Liver (tissue), 9 donors: ENCODE results near the gene RTN4R. TPM values are rescaled to one million over a fixed set of nuclear protein-coding genes. Genes with fewer than 3 reads are reported as not detected.
A peak's percentile ranks its signal among the peaks of the same experiment; 100 is the strongest.
"Not testable (repeated sequence)": the region's sequence is repeated elsewhere in the genome, so short reads cannot be mapped to it uniquely, and the experiment has no call there.

Source experiments
- DNase-seq: peaks from one replicate; pipeline ENCODE4 v3.0.0-alpha.2; 2017; ENCODE audit warnings: low spot score
- H3K27ac ChIP-seq, 2 donors: one replicate each; pipeline ENCODE4 v1.7.0; 2013; ENCODE audit warnings: inconsistent platforms in 2 of 2, low read length in 2 of 2, control low read depth in 1 of 2, low read depth in 1 of 2, mild to moderate bottlenecking in 1 of 2
- H3K27me3 ChIP-seq, 4 donors: one replicate each; pipeline versions ENCODE4 v1.6.1 to v1.7.0; 2013; ENCODE audit warnings: low read length in 3 of 4, inconsistent platforms in 1 of 4, mild to moderate bottlenecking in 1 of 4, moderate library complexity in 1 of 4; ENCODE audit not compliant: control insufficient read depth in 4 of 4, insufficient read depth in 4 of 4
- H3K36me3 ChIP-seq, 4 donors: one replicate each; pipeline versions ENCODE4 v1.6.1 to v1.7.0; 2013; ENCODE audit warnings: low read length in 3 of 4, mild to moderate bottlenecking in 3 of 4, low read depth in 1 of 4, moderate library complexity in 1 of 4; ENCODE audit not compliant: control insufficient read depth in 4 of 4, insufficient read depth in 3 of 4
- H3K4me1 ChIP-seq, 4 donors: one replicate each; pipeline versions ENCODE4 v1.6.1 to v1.7.0; 2013; ENCODE audit warnings: low read length in 3 of 4, mild to moderate bottlenecking in 3 of 4, moderate library complexity in 1 of 4; ENCODE audit not compliant: control insufficient read depth in 4 of 4, insufficient read depth in 4 of 4
- H3K4me3 ChIP-seq, 3 donors: one replicate each; pipeline versions ENCODE4 v1.6.1 to v1.7.0; 2013; ENCODE audit warnings: low read length in 3 of 3, control low read depth in 1 of 3, low read depth in 1 of 3, mild to moderate bottlenecking in 1 of 3
- H3K9ac ChIP-seq, 2 donors: one replicate each; pipeline ENCODE4 v1.7.0; 2013; ENCODE audit warnings: low read length in 2 of 2, mild to moderate bottlenecking in 2 of 2, moderate library complexity in 2 of 2, control low read depth in 1 of 2, low read depth in 1 of 2
- H3K9me3 ChIP-seq, 4 donors: one replicate each; pipeline versions ENCODE4 v1.6.1 to v1.7.0; 2013; ENCODE audit warnings: low read length in 3 of 4; ENCODE audit not compliant: control insufficient read depth in 4 of 4
- CTCF ChIP-seq: fragments of 150-350 bp; IDR thresholded peaks from 2 replicates; pipeline ENCODE4 v1.5.1; 2017; ENCODE audit warnings: improper control_type of control experiment, low read depth, low read length; ENCODE audit not compliant: missing input control
- EGR1 ChIP-seq, 2 donors: IDR thresholded peaks; 2 replicates each; pipeline ENCODE4 v1.6.1; 2016 to 2018; ENCODE audit warnings: antibody characterized with exemption in 2 of 2, low read depth in 2 of 2
- FOXA2 ChIP-seq: IDR thresholded peaks from 2 replicates; pipeline ENCODE4 v1.6.1; 2016; ENCODE audit warnings: antibody characterized with exemption
- GABPA ChIP-seq, 2 donors: IDR thresholded peaks in 1 of 2; conservative IDR thresholded peaks in 1 of 2; 2 replicates each; pipeline ENCODE4 v1.6.1; 2016; ENCODE audit warnings: antibody characterized with exemption in 2 of 2, mild to moderate bottlenecking in 1 of 2, moderate library complexity in 1 of 2
- HNF4A ChIP-seq, 2 donors: conservative IDR thresholded peaks; 2 replicates each; pipeline ENCODE4 v1.6.1; 2016; ENCODE audit warnings: antibody characterized with exemption in 2 of 2, mild to moderate bottlenecking in 2 of 2
- HNF4G ChIP-seq: IDR thresholded peaks from 2 replicates; pipeline ENCODE4 v1.6.1; 2016; ENCODE audit warnings: antibody characterized with exemption
- JUND ChIP-seq, 2 donors: IDR thresholded peaks; 2 replicates each; pipeline ENCODE4 v1.6.1; 2016; ENCODE audit warnings: antibody characterized with exemption in 2 of 2
- MAX ChIP-seq: IDR thresholded peaks from 2 replicates; pipeline ENCODE4 v1.6.1; 2016; ENCODE audit warnings: antibody characterized with exemption
- NR2F2 ChIP-seq: IDR thresholded peaks from 2 replicates; pipeline ENCODE4 v1.6.1; 2016; ENCODE audit warnings: antibody characterized with exemption
- RAD21 ChIP-seq, 2 donors: IDR thresholded peaks; 2 replicates each; pipeline ENCODE4 v1.6.1; 2016; ENCODE audit warnings: antibody characterized with exemption in 2 of 2, mild to moderate bottlenecking in 2 of 2
- RXRA ChIP-seq, 2 donors: IDR thresholded peaks; 2 replicates each; pipeline ENCODE4 v1.6.1; 2017 to 2018; ENCODE audit warnings: antibody characterized with exemption in 2 of 2, mild to moderate bottlenecking in 1 of 2
- SP1 ChIP-seq: IDR thresholded peaks from 2 replicates; pipeline ENCODE4 v1.6.1; 2018; ENCODE audit warnings: antibody characterized with exemption, mild to moderate bottlenecking
- YY1 ChIP-seq: IDR thresholded peaks from 2 replicates; pipeline ENCODE4 v1.6.1; 2016; ENCODE audit warnings: antibody characterized with exemption, mild to moderate bottlenecking
- WGBS: extraction: QIAGEN DNeasy Blood & Tissue Kit; methylation state at CpG from one replicate; pipeline ENCODE4 v1.1.7; 2013; 5-methylcytosine and 5-hydroxymethylcytosine counted together
- polyA plus RNA-seq, 2 donors: library from polyadenylated mRNA; stranded (reverse) in 1 of 2; unstranded in 1 of 2; fragments of 200-250 nt in 1 of 2; fragments of >200 nt in 1 of 2; fragmentation: Nextera tagmentation in 1 of 2; extraction: Ambion mirVana in 1 of 2; gene quantifications; one replicate each; pipeline versions ENCODE4 v1.2.1 to v1.2.3, GENCODE V29; 2013 to 2015
- total RNA-seq, 2 donors: library from RNA; depleted of rRNA; stranded (reverse); fragments of >200 nt; gene quantifications; one replicate each; pipeline ENCODE4 v1.2.3, GENCODE V29; 2014
- donor health status: healthy.
- donor health status: healthy.
- donor health status: healthy.
- donor health status: healthy.
- donor health status: healthy.

RTN4R gene
- total and polyA plus RNA-seq, 4 donors = 0.33 to 10.4 (median 1.1) TPM

GRCh38 chr22:20265772-20266666 lies 2.1 kb downstream of the RTN4R start:
- not testable (repeated sequence) for H3K9me3 ChIP-seq, H3K9ac ChIP-seq, H3K36me3 ChIP-seq, H3K27ac ChIP-seq, H3K27me3 ChIP-seq, H3K4me3 ChIP-seq, DNase-seq
- 79% methylated on average over 15 of the region's 15 CpGs for WGBS
- peaks cover 6 to 39% (median 29%) of the 10 kb centered on the region in 4 donors for H3K4me1 ChIP-seq

- no peaks in the 10 kb centered on the region for H3K27me3 ChIP-seq
- WGBS = 58% methylated on average over 21 of the region's 21 CpGs
- DNase-seq = no peak
- no peaks in the 10 kb centered on the region for H3K36me3 ChIP-seq
- H3K9ac ChIP-seq = no peak overlapping the region
- peak overlapping the region in 1 of 2 donors; percentile 10 for H3K27ac ChIP-seq
- peaks cover 6 to 39% (median 29%) of the 10 kb centered on the region in 4 donors for H3K4me1 ChIP-seq
- H3K4me3 ChIP-seq = no peak overlapping the region
- no peaks in the 10 kb centered on the region for H3K9me3 ChIP-seq
- TF ChIP-seq GABPA (IDR thresholded peaks at IDR 0.05 in 1 of 2, conservative IDR thresholded peaks at IDR 0.05 in 1 of 2) = peak in 1 of 2 donors; percentile 45
- no peak for TF ChIP-seq SP1
These were observed 3.3 kb downstream of the RTN4R start for GRCh38 chr22:20264614-20265452.

- not testable (repeated sequence) for DNase-seq, H3K27ac ChIP-seq, H3K9me3 ChIP-seq, H3K27me3 ChIP-seq, H3K4me3 ChIP-seq, H3K9ac ChIP-seq, H3K36me3 ChIP-seq
- 92% methylated on average over 17 of the region's 17 CpGs for WGBS
- H3K4me1 ChIP-seq = peaks cover 6 to 39% (median 29%) of the 10 kb centered on the region in 4 donors
These were observed 4.5 kb downstream of the RTN4R start for GRCh38 chr22:20263404-20264281.

GRCh38 chr22:20262582-20263147 lies 5.5 kb downstream of the RTN4R start:
- no peaks in the 10 kb centered on the region for H3K9me3 ChIP-seq
- 82% methylated on average over 7 of the region's 7 CpGs for WGBS
- H3K36me3 ChIP-seq = no peaks in the 10 kb centered on the region
- peaks cover 6 to 35% (median 27%) of the 10 kb centered on the region in 4 donors for H3K4me1 ChIP-seq
- DNase-seq = no peak
- H3K27me3 ChIP-seq = no peaks in the 10 kb centered on the region
- H3K9ac ChIP-seq = no peak overlapping the region
- no peak overlapping the region for H3K27ac ChIP-seq
- H3K4me3 ChIP-seq = no peak overlapping the region
- TF ChIP-seq RXRA (IDR thresholded peaks at IDR 0.05) = no peak
- TF ChIP-seq EGR1 (IDR thresholded peaks at IDR 0.05; ENCODE audit: low read depth in 2 of 2) = no peak
- TF ChIP-seq JUND (IDR thresholded peaks at IDR 0.05) = no peak
- no peak for TF ChIP-seq MAX
- TF ChIP-seq SP1 = no peak
- TF ChIP-seq NR2F2 = no peak
- no peak for TF ChIP-seq FOXA2
- TF ChIP-seq HNF4G = no peak
- TF ChIP-seq RAD21 (IDR thresholded peaks at IDR 0.05) = no peak
- no peak for TF ChIP-seq CTCF
- TF ChIP-seq YY1 = no peak
- no peak for TF ChIP-seq HNF4A (conservative IDR thresholded peaks at IDR 0.05)
